HEK293 (cell line): ENCODE measurements around the gene PANK4.
A peak's percentile ranks its signal among the peaks of the same experiment; 100 is the strongest.

Experiments used
- MZF1 ChIP-seq: fragments of 450-650 bp; formaldehyde crosslinking; IDR thresholded peaks from 2 replicates; pipeline ENCODE4 v1.5.1; 2017; ENCODE audit warnings: missing biosample characterization, missing genetic modification characterization, borderline replicate concordance
- OSR2 ChIP-seq: fragments of 450-650 bp; formaldehyde crosslinking; IDR thresholded peaks from 2 replicates; pipeline ENCODE4 v1.5.1; 2016; ENCODE audit warnings: missing biosample characterization, missing genetic modification characterization
- OVOL3 ChIP-seq: fragments of 450-650 bp; formaldehyde crosslinking; IDR thresholded peaks from 2 replicates; pipeline ENCODE4 v1.5.1; 2016; ENCODE audit warnings: missing biosample characterization, missing genetic modification characterization
- SP3 ChIP-seq: fragments of 450-650 bp; formaldehyde crosslinking; IDR thresholded peaks from 2 replicates; pipeline ENCODE4 v1.5.1; 2016; ENCODE audit warnings: missing biosample characterization, missing genetic modification characterization
- ZBTB17 ChIP-seq: fragments of 450-650 bp; formaldehyde crosslinking; IDR thresholded peaks from 2 replicates; pipeline ENCODE4 v1.5.1; 2016; ENCODE audit warnings: missing biosample characterization, missing genetic modification characterization
- ZFP3 ChIP-seq: fragments of 450-650 bp; formaldehyde crosslinking; IDR thresholded peaks from 2 replicates; pipeline ENCODE4 v1.5.1; 2016; ENCODE audit warnings: low read depth, missing biosample characterization, missing genetic modification characterization
- ZNF114 ChIP-seq: fragments of 450-650 bp; formaldehyde crosslinking; IDR thresholded peaks from 2 replicates; pipeline ENCODE4 v1.5.0; 2017; ENCODE audit warnings: missing biosample characterization, missing genetic modification characterization
- ZNF132 ChIP-seq: fragments of 450-650 bp; formaldehyde crosslinking; IDR thresholded peaks from 2 replicates; pipeline ENCODE4 v1.5.1; 2017; ENCODE audit warnings: missing biosample characterization, missing genetic modification characterization, borderline replicate concordance
- ZNF133 ChIP-seq: fragments of 450-650 bp; formaldehyde crosslinking; IDR thresholded peaks from 2 replicates; pipeline ENCODE4 v1.5.1; 2016; ENCODE audit warnings: missing biosample characterization, missing genetic modification characterization
- ZNF148 ChIP-seq: fragments of 450-650 bp; formaldehyde crosslinking; IDR thresholded peaks from 2 replicates; pipeline ENCODE4 v1.5.0; 2017; ENCODE audit warnings: missing biosample characterization, missing genetic modification characterization, borderline replicate concordance
- ZNF169 ChIP-seq: fragments of 450-650 bp; formaldehyde crosslinking; IDR thresholded peaks from 2 replicates; pipeline ENCODE4 v1.5.1; 2016; ENCODE audit warnings: missing biosample characterization, missing genetic modification characterization
- ZNF184 ChIP-seq: fragments of 450-650 bp; IDR thresholded peaks from 2 replicates; pipeline ENCODE4 v1.5.1; 2018; ENCODE audit warnings: missing biosample characterization, mild to moderate bottlenecking, missing genetic modification characterization
- ZNF19 ChIP-seq: fragments of 450-650 bp; formaldehyde crosslinking; IDR thresholded peaks from 2 replicates; pipeline ENCODE4; 2016; ENCODE audit warnings: missing biosample characterization, missing genetic modification characterization, low read depth
- ZNF311 ChIP-seq: fragments of 450-650 bp; formaldehyde crosslinking; IDR thresholded peaks from 2 replicates; pipeline ENCODE4 v1.5.1; 2017; ENCODE audit warnings: missing biosample characterization, missing genetic modification characterization, borderline replicate concordance
- ZNF335 ChIP-seq: fragments of 450-650 bp; formaldehyde crosslinking; conservative IDR thresholded peaks from 2 replicates; pipeline ENCODE4 v1.5.1; 2016; ENCODE audit warnings: missing biosample characterization, missing genetic modification characterization
- ZNF341 ChIP-seq: fragments of 450-650 bp; formaldehyde crosslinking; IDR thresholded peaks from 2 replicates; pipeline ENCODE4; 2016; ENCODE audit warnings: low read depth, missing biosample characterization, missing genetic modification characterization
- ZNF366 ChIP-seq: fragments of 450-650 bp; formaldehyde crosslinking; conservative IDR thresholded peaks from 2 replicates; pipeline ENCODE4 v1.5.1; 2016; ENCODE audit warnings: missing biosample characterization, missing genetic modification characterization
- ZNF404 ChIP-seq: fragments of 450-650 bp; formaldehyde crosslinking; IDR thresholded peaks from 2 replicates; pipeline ENCODE4 v1.5.1; 2017; ENCODE audit warnings: missing biosample characterization, missing genetic modification characterization
- ZNF473 ChIP-seq: fragments of 450-650 bp; formaldehyde crosslinking; IDR thresholded peaks from 2 replicates; pipeline ENCODE4 v1.5.1; 2017; ENCODE audit warnings: missing biosample characterization, missing genetic modification characterization
- ZNF501 ChIP-seq: fragments of 450-650 bp; formaldehyde crosslinking; IDR thresholded peaks from 2 replicates; pipeline ENCODE4 v1.5.1; 2016; ENCODE audit warnings: missing biosample characterization, missing genetic modification characterization
- ZNF548 ChIP-seq: fragments of 450-650 bp; formaldehyde crosslinking; IDR thresholded peaks from 2 replicates; pipeline ENCODE4 v1.5.1; 2016; ENCODE audit warnings: missing biosample characterization, missing genetic modification characterization
- ZNF654 ChIP-seq: fragments of 450-650 bp; formaldehyde crosslinking; IDR thresholded peaks from 2 replicates; pipeline ENCODE4 v1.5.1; 2016; ENCODE audit warnings: low read depth, missing biosample characterization, missing genetic modification characterization
- ZNF660 ChIP-seq: fragments of 450-650 bp; IDR thresholded peaks from 2 replicates; pipeline ENCODE4 v1.5.1; 2018; ENCODE audit warnings: missing biosample characterization, mild to moderate bottlenecking, missing genetic modification characterization
- ZNF677 ChIP-seq: fragments of 450-650 bp; IDR thresholded peaks from 2 replicates; pipeline ENCODE4 v1.5.0; 2018; ENCODE audit warnings: missing biosample characterization, mild to moderate bottlenecking, missing genetic modification characterization, moderate library complexity
- ZSCAN30 ChIP-seq: fragments of 450-650 bp; IDR thresholded peaks from 2 replicates; pipeline ENCODE4 v1.5.1; 2018; ENCODE audit warnings: missing biosample characterization, mild to moderate bottlenecking, missing genetic modification characterization, moderate library complexity
- ZXDB ChIP-seq: fragments of 450-650 bp; formaldehyde crosslinking; IDR thresholded peaks from 2 replicates; pipeline ENCODE4 v1.5.1; 2016; ENCODE audit warnings: missing biosample characterization, missing genetic modification characterization
- TF ChIP-seq, protein P1 (sequence below): fragments of 450-650 bp; IDR thresholded peaks from 2 replicates; pipeline ENCODE4 v1.5.1; 2018; ENCODE audit warnings: missing biosample characterization, missing genetic modification characterization
- TF ChIP-seq, protein P2 (sequence below): fragments of 450-650 bp; formaldehyde crosslinking; IDR thresholded peaks from 2 replicates; pipeline ENCODE4 v1.5.1; 2016; ENCODE audit warnings: missing biosample characterization, missing genetic modification characterization
- TF ChIP-seq, protein P3 (sequence below): fragments of 450-650 bp; formaldehyde crosslinking; IDR thresholded peaks from 2 replicates; pipeline ENCODE4 v1.5.1; 2016; ENCODE audit warnings: missing biosample characterization, missing genetic modification characterization, borderline replicate concordance

The PANK4 gene

DNA sequence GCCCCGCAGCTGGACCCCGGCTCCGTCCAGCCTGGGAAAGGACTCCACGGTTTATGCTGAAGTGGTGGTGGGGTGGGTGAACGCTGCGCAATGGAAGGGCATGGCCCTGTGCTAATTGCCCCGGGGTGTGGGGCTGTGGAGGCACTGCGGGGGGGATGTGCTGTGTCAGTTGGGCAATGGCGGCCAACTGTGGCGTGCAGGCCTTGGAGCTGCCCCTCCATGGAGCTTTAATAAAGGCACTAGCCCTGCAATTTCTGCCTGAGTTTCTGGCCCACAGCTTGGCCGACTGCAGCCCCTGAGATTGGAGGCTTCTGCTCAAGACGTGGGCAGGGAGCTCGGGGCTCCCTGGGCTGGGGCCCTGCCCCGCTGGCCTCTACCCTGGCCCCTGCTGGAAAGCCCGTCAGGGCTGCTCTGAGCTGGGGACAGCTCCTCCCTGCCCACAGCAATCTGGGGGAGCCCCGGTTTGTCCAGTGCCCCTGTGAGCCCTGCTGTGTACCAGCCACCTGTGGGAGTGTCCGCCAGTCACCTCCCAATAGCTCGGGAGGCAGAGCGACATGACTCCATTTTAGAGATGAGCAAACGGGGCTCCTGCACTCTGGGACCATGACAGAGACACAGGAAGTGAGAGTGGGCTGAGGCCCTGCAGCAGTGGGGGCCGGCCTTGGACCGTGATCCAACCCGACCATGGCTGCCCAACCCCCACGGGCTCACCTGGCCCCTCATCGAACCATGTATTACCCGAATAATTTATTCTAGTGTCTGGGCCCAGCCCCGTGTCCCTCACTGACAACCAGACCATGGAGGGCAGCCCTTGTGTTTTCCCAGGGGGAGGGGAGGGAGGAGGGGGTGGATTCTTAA is 21.0 kb upstream of the PANK4 start (continued):
- TF ChIP-seq ZSCAN30 (tag by site-specific recombination), result no peak
- TF ChIP-seq ZBTB17 (tag by site-specific recombination), result no peak; the same call in 1 of the 2 replicates
- TF ChIP-seq ZNF660 (tag by site-specific recombination), result no peak
- TF ChIP-seq ZNF404 (tag by site-specific recombination), result no peak
- TF ChIP-seq ZNF335, result no peak; the same call in 1 of the 2 replicates
- TF ChIP-seq ZNF19 (tag by site-specific recombination), result no peak
- TF ChIP-seq ZNF311, result no peak
- peak; percentile 96 for TF ChIP-seq ZNF341 (tag by site-specific recombination)
- no peak for TF ChIP-seq ZNF132 (tag by site-specific recombination)
- TF ChIP-seq ZNF677 (tag by site-specific recombination), result no peak
- TF ChIP-seq ZNF169 (tag by site-specific recombination), result no peak
- TF ChIP-seq OVOL3 (tag by site-specific recombination), result no peak
- TF ChIP-seq, protein P1, sequence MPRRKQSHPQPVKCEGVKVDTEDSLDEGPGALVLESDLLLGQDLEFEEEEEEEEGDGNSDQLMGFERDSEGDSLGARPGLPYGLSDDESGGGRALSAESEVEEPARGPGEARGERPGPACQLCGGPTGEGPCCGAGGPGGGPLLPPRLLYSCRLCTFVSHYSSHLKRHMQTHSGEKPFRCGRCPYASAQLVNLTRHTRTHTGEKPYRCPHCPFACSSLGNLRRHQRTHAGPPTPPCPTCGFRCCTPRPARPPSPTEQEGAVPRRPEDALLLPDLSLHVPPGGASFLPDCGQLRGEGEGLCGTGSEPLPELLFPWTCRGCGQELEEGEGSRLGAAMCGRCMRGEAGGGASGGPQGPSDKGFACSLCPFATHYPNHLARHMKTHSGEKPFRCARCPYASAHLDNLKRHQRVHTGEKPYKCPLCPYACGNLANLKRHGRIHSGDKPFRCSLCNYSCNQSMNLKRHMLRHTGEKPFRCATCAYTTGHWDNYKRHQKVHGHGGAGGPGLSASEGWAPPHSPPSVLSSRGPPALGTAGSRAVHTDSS (tag by site-specific recombination), result no peak
- TF ChIP-seq ZNF366, result peak; percentile 2; the same call in 1 of the 2 replicates
- TF ChIP-seq ZNF548, result no peak
- TF ChIP-seq ZNF114 (tag by site-specific recombination), result no peak
- TF ChIP-seq, protein P2, sequence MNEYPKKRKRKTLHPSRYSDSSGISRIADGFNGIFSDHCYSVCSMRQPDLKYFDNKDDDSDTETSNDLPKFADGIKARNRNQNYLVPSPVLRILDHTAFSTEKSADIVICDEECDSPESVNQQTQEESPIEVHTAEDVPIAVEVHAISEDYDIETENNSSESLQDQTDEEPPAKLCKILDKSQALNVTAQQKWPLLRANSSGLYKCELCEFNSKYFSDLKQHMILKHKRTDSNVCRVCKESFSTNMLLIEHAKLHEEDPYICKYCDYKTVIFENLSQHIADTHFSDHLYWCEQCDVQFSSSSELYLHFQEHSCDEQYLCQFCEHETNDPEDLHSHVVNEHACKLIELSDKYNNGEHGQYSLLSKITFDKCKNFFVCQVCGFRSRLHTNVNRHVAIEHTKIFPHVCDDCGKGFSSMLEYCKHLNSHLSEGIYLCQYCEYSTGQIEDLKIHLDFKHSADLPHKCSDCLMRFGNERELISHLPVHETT (tag by site-specific recombination), result no peak; the same call in 1 of the 2 replicates
- no peak for TF ChIP-seq ZXDB (tag by site-specific recombination)
- no peak for TF ChIP-seq OSR2
- no peak for TF ChIP-seq ZNF184 (tag by site-specific recombination)
- TF ChIP-seq SP3, result no peak
- TF ChIP-seq, protein P3, sequence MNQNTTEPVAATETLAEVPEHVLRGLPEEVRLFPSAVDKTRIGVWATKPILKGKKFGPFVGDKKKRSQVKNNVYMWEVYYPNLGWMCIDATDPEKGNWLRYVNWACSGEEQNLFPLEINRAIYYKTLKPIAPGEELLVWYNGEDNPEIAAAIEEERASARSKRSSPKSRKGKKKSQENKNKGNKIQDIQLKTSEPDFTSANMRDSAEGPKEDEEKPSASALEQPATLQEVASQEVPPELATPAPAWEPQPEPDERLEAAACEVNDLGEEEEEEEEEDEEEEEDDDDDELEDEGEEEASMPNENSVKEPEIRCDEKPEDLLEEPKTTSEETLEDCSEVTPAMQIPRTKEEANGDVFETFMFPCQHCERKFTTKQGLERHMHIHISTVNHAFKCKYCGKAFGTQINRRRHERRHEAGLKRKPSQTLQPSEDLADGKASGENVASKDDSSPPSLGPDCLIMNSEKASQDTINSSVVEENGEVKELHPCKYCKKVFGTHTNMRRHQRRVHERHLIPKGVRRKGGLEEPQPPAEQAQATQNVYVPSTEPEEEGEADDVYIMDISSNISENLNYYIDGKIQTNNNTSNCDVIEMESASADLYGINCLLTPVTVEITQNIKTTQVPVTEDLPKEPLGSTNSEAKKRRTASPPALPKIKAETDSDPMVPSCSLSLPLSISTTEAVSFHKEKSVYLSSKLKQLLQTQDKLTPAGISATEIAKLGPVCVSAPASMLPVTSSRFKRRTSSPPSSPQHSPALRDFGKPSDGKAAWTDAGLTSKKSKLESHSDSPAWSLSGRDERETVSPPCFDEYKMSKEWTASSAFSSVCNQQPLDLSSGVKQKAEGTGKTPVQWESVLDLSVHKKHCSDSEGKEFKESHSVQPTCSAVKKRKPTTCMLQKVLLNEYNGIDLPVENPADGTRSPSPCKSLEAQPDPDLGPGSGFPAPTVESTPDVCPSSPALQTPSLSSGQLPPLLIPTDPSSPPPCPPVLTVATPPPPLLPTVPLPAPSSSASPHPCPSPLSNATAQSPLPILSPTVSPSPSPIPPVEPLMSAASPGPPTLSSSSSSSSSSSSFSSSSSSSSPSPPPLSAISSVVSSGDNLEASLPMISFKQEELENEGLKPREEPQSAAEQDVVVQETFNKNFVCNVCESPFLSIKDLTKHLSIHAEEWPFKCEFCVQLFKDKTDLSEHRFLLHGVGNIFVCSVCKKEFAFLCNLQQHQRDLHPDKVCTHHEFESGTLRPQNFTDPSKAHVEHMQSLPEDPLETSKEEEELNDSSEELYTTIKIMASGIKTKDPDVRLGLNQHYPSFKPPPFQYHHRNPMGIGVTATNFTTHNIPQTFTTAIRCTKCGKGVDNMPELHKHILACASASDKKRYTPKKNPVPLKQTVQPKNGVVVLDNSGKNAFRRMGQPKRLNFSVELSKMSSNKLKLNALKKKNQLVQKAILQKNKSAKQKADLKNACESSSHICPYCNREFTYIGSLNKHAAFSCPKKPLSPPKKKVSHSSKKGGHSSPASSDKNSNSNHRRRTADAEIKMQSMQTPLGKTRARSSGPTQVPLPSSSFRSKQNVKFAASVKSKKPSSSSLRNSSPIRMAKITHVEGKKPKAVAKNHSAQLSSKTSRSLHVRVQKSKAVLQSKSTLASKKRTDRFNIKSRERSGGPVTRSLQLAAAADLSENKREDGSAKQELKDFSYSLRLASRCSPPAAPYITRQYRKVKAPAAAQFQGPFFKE (tag by site-specific recombination), result no peak
- TF ChIP-seq ZNF501 (tag by site-specific recombination), result 0 out of 2 replicates have a peak, but pooled peaks have one; percentile 12
- TF ChIP-seq ZNF133 (tag by site-specific recombination), result no peak
- TF ChIP-seq ZFP3 (tag by site-specific recombination), result no peak
- no peak for TF ChIP-seq ZNF473
- TF ChIP-seq ZNF148, result no peak
- no peak for TF ChIP-seq MZF1
- TF ChIP-seq ZNF654 (tag by site-specific recombination), result no peak
